Choroid plexus epithelial cell (primary cell): ENCODE results near the gene EPHA3.

Experiments used
- DNase-seq: peaks from one replicate; pipeline ENCODE4 v3.0.0-alpha.2; 2010; ENCODE audit warnings: low read depth
- H3K4me3 ChIP-seq: 2 replicates; pipeline ENCODE4 v1.5.1; 2011; ENCODE audit warnings: low read depth, mild to moderate bottlenecking, control low read depth, low read length, moderate library complexity
- TF ChIP-seq, protein P1 (sequence below): conservative IDR thresholded peaks from 2 replicates; pipeline ENCODE4 v1.5.1; 2011; ENCODE audit warnings: low read depth, mild to moderate bottlenecking, control low read depth, inconsistent platforms, low read length, moderate library complexity

Gene EPHA3

DNA sequence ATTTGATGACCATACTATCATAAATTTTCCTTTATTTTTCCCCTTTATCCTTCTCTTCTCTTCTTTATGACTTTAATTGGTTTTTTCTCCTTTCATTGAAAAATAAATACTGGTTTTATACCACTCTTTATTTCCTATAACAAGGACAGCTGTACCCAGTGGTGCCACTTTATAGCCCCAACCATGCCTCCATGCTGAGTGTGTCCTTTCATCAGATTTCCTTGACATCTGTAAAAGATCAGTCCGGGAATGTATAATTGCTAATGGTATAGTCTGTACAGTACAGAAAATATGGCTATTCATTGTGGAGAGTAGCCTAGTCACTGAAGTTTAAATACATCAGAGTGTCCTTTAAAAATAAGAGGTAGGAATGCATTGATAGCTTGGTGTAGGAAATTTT lies 74.6 kb downstream of the EPHA3 start:
- DNase-seq = no peak
- TF ChIP-seq, protein P1, sequence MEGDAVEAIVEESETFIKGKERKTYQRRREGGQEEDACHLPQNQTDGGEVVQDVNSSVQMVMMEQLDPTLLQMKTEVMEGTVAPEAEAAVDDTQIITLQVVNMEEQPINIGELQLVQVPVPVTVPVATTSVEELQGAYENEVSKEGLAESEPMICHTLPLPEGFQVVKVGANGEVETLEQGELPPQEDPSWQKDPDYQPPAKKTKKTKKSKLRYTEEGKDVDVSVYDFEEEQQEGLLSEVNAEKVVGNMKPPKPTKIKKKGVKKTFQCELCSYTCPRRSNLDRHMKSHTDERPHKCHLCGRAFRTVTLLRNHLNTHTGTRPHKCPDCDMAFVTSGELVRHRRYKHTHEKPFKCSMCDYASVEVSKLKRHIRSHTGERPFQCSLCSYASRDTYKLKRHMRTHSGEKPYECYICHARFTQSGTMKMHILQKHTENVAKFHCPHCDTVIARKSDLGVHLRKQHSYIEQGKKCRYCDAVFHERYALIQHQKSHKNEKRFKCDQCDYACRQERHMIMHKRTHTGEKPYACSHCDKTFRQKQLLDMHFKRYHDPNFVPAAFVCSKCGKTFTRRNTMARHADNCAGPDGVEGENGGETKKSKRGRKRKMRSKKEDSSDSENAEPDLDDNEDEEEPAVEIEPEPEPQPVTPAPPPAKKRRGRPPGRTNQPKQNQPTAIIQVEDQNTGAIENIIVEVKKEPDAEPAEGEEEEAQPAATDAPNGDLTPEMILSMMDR = no peak
- no peak overlapping the region for H3K4me3 ChIP-seq

DNA sequence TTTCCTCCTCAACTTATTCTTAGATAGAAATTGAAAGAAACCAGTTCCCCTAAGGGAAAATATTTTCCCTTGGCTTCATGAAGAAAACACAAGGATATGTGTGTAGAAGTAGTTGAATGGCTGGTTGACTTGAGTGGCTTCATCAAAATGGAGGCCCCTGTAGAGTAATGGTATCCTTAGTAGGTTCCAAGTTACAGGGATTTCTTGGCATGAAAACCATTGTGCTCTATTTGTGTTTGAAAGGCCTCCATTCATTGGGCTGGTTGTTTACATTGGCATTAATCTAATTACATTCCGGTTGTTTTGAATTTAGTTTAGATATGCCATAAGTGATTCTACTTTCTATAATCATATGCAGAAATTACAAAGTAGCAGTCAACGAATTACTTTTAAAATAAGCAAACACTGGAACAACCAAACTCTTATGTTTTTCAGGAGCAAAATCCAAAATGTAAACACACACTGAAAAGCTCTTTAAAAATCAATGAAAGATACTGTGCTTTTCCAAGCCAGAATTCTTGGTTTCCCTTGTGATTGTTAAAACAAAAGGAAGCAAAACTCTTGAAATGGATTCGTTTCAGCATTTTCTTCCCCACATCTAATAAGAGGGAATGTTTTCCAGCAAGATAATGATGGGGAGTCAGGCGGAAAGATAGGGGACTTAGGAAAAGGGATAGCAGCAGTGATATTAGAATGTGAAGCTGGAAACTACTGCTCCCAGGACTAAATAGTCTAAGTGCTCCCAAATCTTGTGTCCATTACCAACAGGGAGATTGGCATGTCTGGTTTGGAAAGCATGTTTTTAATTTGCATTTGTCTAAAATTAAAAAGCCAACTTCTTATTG lies 77.0 kb downstream of the EPHA3 start:
- no peak overlapping the region for H3K4me3 ChIP-seq
- DNase-seq = no peak
- TF ChIP-seq, protein P1 = no peak

DNA sequence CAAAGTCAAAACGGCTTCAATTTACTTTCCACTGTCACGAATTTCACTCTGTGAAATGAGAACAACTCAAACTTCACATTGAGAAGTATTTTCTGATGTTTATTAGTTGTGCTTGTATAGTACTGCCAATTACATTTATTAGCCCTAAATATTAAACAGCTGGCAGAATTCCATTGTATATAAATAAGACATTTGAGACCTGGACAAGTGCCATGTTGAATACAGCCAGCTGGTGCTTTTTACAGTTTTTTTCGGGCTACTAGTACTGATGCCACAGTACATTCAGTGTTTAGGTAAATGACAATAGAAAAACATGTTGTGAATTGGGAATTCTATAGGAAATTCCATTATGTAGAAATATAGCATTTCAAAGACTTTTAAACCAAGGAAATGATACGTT lies 79.0 kb downstream of the EPHA3 start:
- TF ChIP-seq, protein P1 = no peak
- DNase-seq = no peak
- H3K4me3 ChIP-seq = no peak overlapping the region

DNA sequence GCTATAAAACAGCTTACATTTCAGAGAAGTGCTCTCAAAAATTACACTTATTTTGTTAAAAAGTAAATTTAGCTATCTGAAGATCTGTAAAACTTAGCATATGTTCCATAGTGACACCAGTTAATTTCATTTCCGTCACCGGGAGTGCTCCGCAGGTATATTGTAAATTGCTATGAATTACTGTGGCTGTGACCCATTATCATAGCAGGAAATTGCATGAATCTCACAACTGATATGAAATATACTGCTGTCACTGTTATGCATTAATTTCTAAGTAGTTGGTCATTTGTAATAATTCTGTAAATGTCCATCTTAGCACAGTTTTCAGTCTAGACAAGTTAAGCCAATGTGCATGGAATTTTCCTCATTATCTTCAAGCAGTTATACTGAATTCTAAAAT lies 91.2 kb downstream of the EPHA3 start:
- TF ChIP-seq, protein P1 = no peak
- no peak for DNase-seq
- H3K4me3 ChIP-seq = no peak overlapping the region

DNA sequence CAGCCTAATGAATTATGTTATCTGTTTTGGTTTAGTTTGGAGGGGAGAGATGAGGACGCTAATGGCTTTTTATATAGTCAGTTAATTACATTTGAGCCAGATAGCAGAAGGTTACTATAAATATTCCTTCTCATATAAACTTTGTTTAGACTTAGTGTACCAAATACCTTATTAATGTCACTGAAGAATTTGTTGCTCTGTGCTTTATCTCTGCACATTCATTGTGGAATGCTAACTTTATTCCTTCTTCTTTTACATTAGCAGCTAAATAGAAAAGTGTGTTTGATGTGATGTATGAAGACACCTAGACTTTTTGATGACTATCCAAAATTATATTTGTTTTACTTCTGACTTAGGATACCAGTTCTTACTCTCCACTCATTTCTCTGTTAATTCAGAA lies 105.2 kb downstream of the EPHA3 start:
- TF ChIP-seq, protein P1 = no peak
- DNase-seq = peak; percentile 8
- H3K4me3 ChIP-seq = no peak overlapping the region

DNA sequence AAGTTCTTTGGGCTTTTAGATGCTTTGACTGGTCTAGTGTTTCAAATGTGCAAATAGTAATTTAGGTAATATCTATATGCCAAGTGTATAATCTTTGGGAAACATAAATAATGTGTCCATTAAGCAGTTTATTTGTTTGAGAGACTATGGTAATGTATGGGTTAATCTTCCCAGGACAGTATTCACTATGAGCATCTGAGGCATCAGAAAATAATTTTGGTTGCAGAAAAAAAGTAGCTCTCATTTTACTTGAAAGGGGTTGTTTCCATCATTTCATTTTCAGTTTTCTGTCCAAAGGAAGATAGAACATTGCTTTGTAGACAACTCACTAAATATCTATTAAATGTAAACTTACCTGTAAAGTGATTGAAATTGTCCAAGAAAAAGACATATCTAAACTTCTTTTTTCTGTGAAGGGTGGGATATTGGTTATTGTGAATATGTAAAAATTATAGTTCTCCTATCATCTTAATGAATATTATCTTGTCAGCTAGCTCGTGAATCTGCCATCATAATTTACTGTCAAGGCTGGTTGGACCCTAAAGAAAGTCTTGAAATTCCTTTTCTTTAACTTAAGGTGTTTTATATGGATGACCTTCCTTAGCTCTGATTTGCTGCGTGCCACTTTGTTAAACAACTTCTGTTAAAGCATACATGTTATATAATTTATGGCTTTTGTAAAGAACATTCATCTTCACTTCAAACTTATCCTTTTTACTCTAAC lies 108.8 kb downstream of the EPHA3 start:
- TF ChIP-seq, protein P1 = no peak
- no peak overlapping the region for H3K4me3 ChIP-seq
- peak; percentile 56 for DNase-seq
